NT2/D1 (cell line): ENCODE measurements around the gene TKT.
A peak's percentile ranks its signal among the peaks of the same experiment; 100 is the strongest.

ENCODE experiments used
- DNase-seq: peaks from one replicate; pipeline ENCODE4 v3.0.0-alpha.2; 2011; ENCODE audit warnings: low read depth, low spot score
- H3K27me3 ChIP-seq: 2 replicates; pipeline ENCODE4 v1.6.0; 2011; ENCODE audit warnings: mild to moderate bottlenecking; ENCODE audit not compliant: insufficient read length, insufficient read depth
- H3K36me3 ChIP-seq: 2 replicates; pipeline ENCODE4 v1.6.1; 2011; ENCODE audit warnings: mild to moderate bottlenecking, low read length, mixed read lengths; ENCODE audit not compliant: insufficient read depth, insufficient read length
- H3K4me1 ChIP-seq: 2 replicates; pipeline ENCODE4 v1.5.1; 2011; ENCODE audit not compliant: insufficient read depth, insufficient read length
- H3K4me3 ChIP-seq: 2 replicates; pipeline ENCODE4 v1.5.1; 2011; ENCODE audit warnings: low read depth; ENCODE audit not compliant: insufficient read length
- H3K9ac ChIP-seq: 2 replicates; pipeline ENCODE4 v1.6.0; 2011; ENCODE audit warnings: low read depth; ENCODE audit not compliant: insufficient read length
- H3K9me3 ChIP-seq: 2 replicates; pipeline ENCODE4 v1.5.1; 2011; ENCODE audit warnings: mild to moderate bottlenecking, low read length; ENCODE audit not compliant: insufficient read depth
- SUZ12 ChIP-seq: IDR thresholded peaks from 2 replicates; pipeline ENCODE4 v1.6.1; 2011; ENCODE audit not compliant: insufficient read length, insufficient read depth; ENCODE audit errors: extremely low read depth
- YY1 ChIP-seq: IDR thresholded peaks from 2 replicates; pipeline ENCODE4 v1.6.1; 2011; ENCODE audit not compliant: insufficient read length, insufficient read depth
- ZNF274 ChIP-seq: IDR thresholded peaks from 2 replicates; pipeline ENCODE4 v1.6.1; 2011; ENCODE audit warnings: mild to moderate bottlenecking, low read depth, low read length

Gene TKT

GRCh38 chr3:53223541-53223966 lies 32.3 kb downstream of the TKT start:
- Histone ChIP-seq H3K9me3 (no peaks in the 10 kb centered on the region), H3K27me3 (no peaks in the 10 kb centered on the region), H3K9ac (no peak overlapping the region), H3K4me1 (peaks cover 5% of the 10 kb centered on the region), H3K36me3 (peaks cover 63% of the 10 kb centered on the region), H3K4me3 (no peak overlapping the region)
- TF ChIP-seq ZNF274 = no peak
- TF ChIP-seq YY1 = no peak
- no peak for TF ChIP-seq SUZ12
- no peak for DNase-seq

DNA sequence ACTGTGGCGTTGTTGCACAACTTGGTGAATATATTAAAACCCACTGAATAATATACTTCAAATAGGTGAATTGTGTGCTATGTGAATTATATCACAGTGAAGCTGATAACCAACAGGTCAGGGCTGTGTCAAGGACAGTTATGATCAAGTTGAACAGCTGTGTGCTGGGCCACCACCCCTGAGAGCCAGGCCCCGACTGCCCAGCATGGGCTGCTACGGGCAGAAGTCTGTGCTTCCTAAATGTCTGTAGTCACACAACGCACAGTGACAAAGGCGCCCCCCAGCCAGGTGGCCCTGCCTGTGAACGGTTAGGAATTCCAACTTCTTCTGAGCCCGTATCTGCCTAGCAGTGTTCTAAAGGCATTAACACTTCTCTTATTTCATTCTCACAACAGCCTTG lies 32.8 kb downstream of the TKT start:
- Histone ChIP-seq H3K9me3 (no peaks in the 10 kb centered on the region), H3K4me1 (peaks cover 2% of the 10 kb centered on the region), H3K4me3 (no peak overlapping the region), H3K27me3 (no peaks in the 10 kb centered on the region), H3K36me3 (peaks cover 58% of the 10 kb centered on the region), H3K9ac (no peak overlapping the region)
- no peak for DNase-seq
- TF ChIP-seq YY1 (no peak), ZNF274 (no peak), SUZ12 (no peak)

GRCh38 chr3:53222183-53222901 lies 33.5 kb downstream of the TKT start:
- TF ChIP-seq ZNF274 (no peak), YY1 (no peak), SUZ12 (no peak)
- no peak overlapping the region for H3K9ac ChIP-seq
- H3K4me1 ChIP-seq = peaks cover 4% of the 10 kb centered on the region
- H3K27me3 ChIP-seq = no peaks in the 10 kb centered on the region
- peaks cover 51% of the 10 kb centered on the region for H3K36me3 ChIP-seq
- H3K9me3 ChIP-seq = no peaks in the 10 kb centered on the region
- no peak overlapping the region for H3K4me3 ChIP-seq
- DNase-seq = no peak

DNA sequence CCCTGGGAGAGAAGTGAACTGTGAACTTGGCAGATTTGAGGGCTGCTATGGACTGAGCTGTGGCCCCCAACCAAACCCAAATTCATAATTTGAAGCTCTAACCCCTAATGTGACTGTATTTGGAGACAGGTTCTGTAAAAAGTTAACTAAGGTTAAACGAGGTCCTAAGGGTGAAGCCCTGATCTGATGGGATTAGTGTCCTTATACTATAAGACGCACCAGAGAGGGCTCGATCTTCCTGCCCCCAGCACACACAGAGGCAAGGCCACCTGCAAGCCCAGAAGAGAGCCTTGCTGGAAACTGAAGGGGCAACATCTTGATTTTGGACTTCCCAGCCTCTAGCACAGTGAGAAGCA lies 34.0 kb downstream of the TKT start:
- TF ChIP-seq YY1 (no peak), SUZ12 (no peak), ZNF274 (no peak)
- H3K4me3 ChIP-seq = no peak overlapping the region
- H3K36me3 ChIP-seq = peaks cover 46% of the 10 kb centered on the region
- DNase-seq = no peak
- H3K9me3 ChIP-seq = no peaks in the 10 kb centered on the region
- H3K9ac ChIP-seq = no peak overlapping the region
- no peaks in the 10 kb centered on the region for H3K27me3 ChIP-seq
- peaks cover 3% of the 10 kb centered on the region for H3K4me1 ChIP-seq

GRCh38 chr3:53221345-53221744 lies 34.5 kb downstream of the TKT start:
- H3K9me3 ChIP-seq = no peaks in the 10 kb centered on the region
- H3K4me1 ChIP-seq = peaks cover 2% of the 10 kb centered on the region
- DNase-seq = no peak
- no peak overlapping the region for H3K4me3 ChIP-seq
- TF ChIP-seq YY1 (no peak), ZNF274 (no peak), SUZ12 (no peak)
- no peaks in the 10 kb centered on the region for H3K27me3 ChIP-seq
- peaks cover 41% of the 10 kb centered on the region for H3K36me3 ChIP-seq
- H3K9ac ChIP-seq = no peak overlapping the region

- H3K27me3 ChIP-seq = no peaks in the 10 kb centered on the region
- TF ChIP-seq SUZ12 = no peak
- TF ChIP-seq ZNF274 = no peak
- no peak for TF ChIP-seq YY1
- peak; percentile 90 for DNase-seq
- no peak overlapping the region for H3K4me3 ChIP-seq
- H3K36me3 ChIP-seq = peaks cover 28% of the 10 kb centered on the region
- H3K9me3 ChIP-seq = no peaks in the 10 kb centered on the region
- H3K4me1 ChIP-seq = peaks cover 2% of the 10 kb centered on the region
- H3K9ac ChIP-seq = no peak overlapping the region
Measured at GRCh38 chr3:53219895-53220483, 35.8 kb downstream of the TKT start.

DNA sequence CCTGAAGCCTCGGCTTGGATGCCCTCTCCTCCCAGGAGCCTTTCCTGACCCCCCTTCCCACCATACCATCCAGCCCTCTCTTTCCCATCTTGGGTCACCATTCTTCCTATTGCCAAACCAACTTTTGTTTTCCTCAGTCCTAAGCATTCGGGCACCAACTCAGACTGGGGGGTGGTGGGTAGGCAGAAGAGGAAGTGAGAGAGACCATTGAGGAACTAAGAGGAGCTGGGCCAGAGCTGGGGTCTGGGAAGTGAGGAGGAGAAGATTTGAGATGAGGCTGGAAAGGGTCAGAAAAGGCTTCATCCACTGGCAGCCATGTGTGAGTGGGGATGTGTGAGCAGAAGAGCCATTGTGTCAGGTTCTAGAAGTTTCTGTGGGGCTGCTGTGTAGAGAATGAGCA lies 37.7 kb downstream of the TKT start:
- peaks cover 9% of the 10 kb centered on the region for H3K36me3 ChIP-seq
- TF ChIP-seq SUZ12 (no peak), YY1 (no peak), ZNF274 (no peak)

GRCh38 chr3:53217175-53217574 lies 38.6 kb downstream of the TKT start:
- no peaks in the 10 kb centered on the region for H3K27me3 ChIP-seq
- no peak overlapping the region for H3K9ac ChIP-seq
- no peak for DNase-seq
- peaks cover 2% of the 10 kb centered on the region for H3K4me1 ChIP-seq
- TF ChIP-seq YY1 (no peak), SUZ12 (no peak), ZNF274 (no peak)
- H3K9me3 ChIP-seq = no peaks in the 10 kb centered on the region
- no peak overlapping the region for H3K4me3 ChIP-seq
- H3K36me3 ChIP-seq = no peaks in the 10 kb centered on the region

More for the DNA sequence above, 37.7 kb downstream of the TKT start:
- H3K4me1 ChIP-seq = peaks cover 2% of the 10 kb centered on the region
- no peaks in the 10 kb centered on the region for H3K9me3 ChIP-seq
- no peak for DNase-seq
- H3K9ac ChIP-seq = no peak overlapping the region
- H3K4me3 ChIP-seq = no peak overlapping the region
- H3K27me3 ChIP-seq = no peaks in the 10 kb centered on the region
